GM12878 (cell line): ENCODE data around the gene SNAP47. TPM values are rescaled to one million over a fixed set of nuclear protein-coding genes. Genes with fewer than 3 reads are reported as not detected.

Experiments
- BRCA1 ChIP-seq: IDR thresholded peaks from 2 replicates; pipeline ENCODE4 v1.6.1; 2011; ENCODE audit warnings: low read depth, low read length, improper control_type of control experiment
- CBFB ChIP-seq: IDR thresholded peaks from 2 replicates; pipeline ENCODE4 v1.6.1; 2016; ENCODE audit warnings: antibody characterized with exemption, low read depth
- CBX3 ChIP-seq: fragments of 200-600 bp; sonication (generic); IDR thresholded peaks from 2 replicates; pipeline ENCODE4 v1.6.1; 2016; ENCODE audit warnings: low read depth, borderline replicate concordance
- DPF2 ChIP-seq: fragments of 450-650 bp; IDR thresholded peaks from 2 replicates; pipeline ENCODE4 v1.6.1; 2017; ENCODE audit warnings: mild to moderate bottlenecking
- GATAD2B ChIP-seq: fragments of 450-650 bp; conservative IDR thresholded peaks from 2 replicates; pipeline ENCODE4 v1.6.1; 2017; ENCODE audit warnings: low read depth, mild to moderate bottlenecking, moderate library complexity
- MTA3 ChIP-seq: IDR thresholded peaks from 2 replicates; pipeline ENCODE4 v1.6.1; 2012; ENCODE audit warnings: low read length, inconsistent platforms, borderline replicate concordance
- MYB ChIP-seq: fragments of 150-350 bp; IDR thresholded peaks from 2 replicates; pipeline ENCODE4 v1.6.1; 2014; ENCODE audit warnings: mild to moderate bottlenecking, low read depth, low read length, borderline replicate concordance
- NBN ChIP-seq: fragments of 450-650 bp; IDR thresholded peaks from 2 replicates; pipeline ENCODE4 v1.6.1; 2016
- NFIC ChIP-seq: IDR thresholded peaks from 2 replicates; pipeline ENCODE4 v1.6.1; 2012; ENCODE audit warnings: low read depth, mild to moderate bottlenecking, inconsistent platforms, low read length, moderate library complexity
- NR2C1 ChIP-seq: fragments of 450-650 bp; IDR thresholded peaks from 2 replicates; pipeline ENCODE4 v1.6.1; 2017; ENCODE audit warnings: antibody characterized with exemption, mild to moderate bottlenecking, moderate library complexity
- NR2C2 ChIP-seq: IDR thresholded peaks from 2 replicates; pipeline ENCODE4 v1.6.1; 2011; ENCODE audit warnings: borderline replicate concordance, low read depth; ENCODE audit not compliant: control insufficient read depth, insufficient read length
- POLR2A ChIP-seq: IDR thresholded peaks from 2 replicates; pipeline ENCODE4 v1.6.1; 2011; ENCODE audit warnings: low read depth, mild to moderate bottlenecking, low read length
- RB1 ChIP-seq: fragments of 450-650 bp; formaldehyde crosslinking; IDR thresholded peaks from 2 replicates; pipeline ENCODE4 v1.6.1; 2017; ENCODE audit warnings: mild to moderate bottlenecking, borderline replicate concordance
- SIX5 ChIP-seq: IDR thresholded peaks from 2 replicates; pipeline ENCODE4 v1.6.1; 2011; ENCODE audit warnings: mild to moderate bottlenecking, low read depth, low read length, moderate library complexity; ENCODE audit not compliant: severe bottlenecking
- SMC3 ChIP-seq: IDR thresholded peaks from 2 replicates; pipeline ENCODE4 v1.6.1; 2011; ENCODE audit warnings: low read length, improper control_type of control experiment, borderline replicate concordance
- YY1 ChIP-seq: IDR thresholded peaks from 2 replicates; pipeline ENCODE4 v1.6.1; 2011; ENCODE audit warnings: low read depth, mild to moderate bottlenecking, low read length
- ZNF207 ChIP-seq: fragments of 450-650 bp; IDR thresholded peaks from 2 replicates; pipeline ENCODE4 v1.6.1; 2014; ENCODE audit warnings: antibody characterized with exemption, mild to moderate bottlenecking, borderline replicate concordance
- ZNF217 ChIP-seq: fragments of 450-650 bp; IDR thresholded peaks from 2 replicates; pipeline ENCODE4 v1.6.1; 2017; ENCODE audit warnings: antibody characterized with exemption, mild to moderate bottlenecking
- polyA plus RNA-seq, 11 experiments: library from polyadenylated mRNA; depleted of rRNA in 4 of 11; unstranded in 6 of 11; stranded (reverse) in 5 of 11; fragments of >200 nt; fragmentation: Nextera tagmentation in 4 of 11; fragmentation: Illumina TruSeq in 1 of 11; extraction: Ambion mirVana in 4 of 11; extraction: Trizol in 1 of 11; gene quantifications; 1 replicate in 1 of 11; 2 replicates in 10 of 11; pipeline versions ENCODE4 v1.2.1 to v1.2.3, GENCODE V29; 2011 to 2016; ENCODE audit warnings: inconsistent platforms in 2 of 11, missing spikeins in 2 of 11, low read depth in 1 of 11
- total RNA-seq, 4 experiments: library from RNA; depleted of rRNA in 3 of 4; stranded (reverse); fragments of >200 nt in 3 of 4; fragmentation: Illumina TruSeq in 1 of 4; extraction: Trizol in 1 of 4; gene quantifications; 2 replicates each; pipeline versions ENCODE4 v1.2.1 to v1.2.3, GENCODE V29; 2013 to 2021
- TF ChIP-seq, protein P1 (sequence below): fragments of 150-350 bp; IDR thresholded peaks from 2 replicates; pipeline ENCODE4 v1.6.1; 2014; ENCODE audit warnings: mild to moderate bottlenecking, low read depth, low read length
- TF ChIP-seq, protein P2 (sequence below): fragments of 450-650 bp; IDR thresholded peaks from 2 replicates; pipeline ENCODE4 v1.6.1; 2018; ENCODE audit warnings: borderline replicate concordance, mild to moderate bottlenecking; ENCODE audit not compliant: partially characterized antibody
- TF ChIP-seq, protein P3 (sequence below): fragments of 450-650 bp; IDR thresholded peaks from 2 replicates; pipeline ENCODE4 v1.6.1; 2017; ENCODE audit warnings: mild to moderate bottlenecking, moderate library complexity
- TF ChIP-seq, protein P4 (sequence below), 3 experiments: IDR thresholded peaks in 2 of 3; conservative IDR thresholded peaks in 1 of 3; 2 replicates each; pipeline ENCODE4 v1.5.1; 2011; ENCODE audit warnings: low read depth in 3 of 3, low read length in 3 of 3, mild to moderate bottlenecking in 3 of 3, control low read depth in 2 of 3, moderate library complexity in 2 of 3, inconsistent platforms in 1 of 3, mixed read lengths in 1 of 3; ENCODE audit not compliant: control insufficient read depth in 2 of 3, insufficient read depth in 1 of 3; ENCODE audit errors: extremely low read depth in 1 of 3

SNAP47 gene
- total and polyA plus RNA-seq, 10 of the 15 experiments (the other 5 are each of a cell fraction or from before 2014, with no cell fraction given): 1.3 to 39.6 (median 25.2) TPM

DNA sequence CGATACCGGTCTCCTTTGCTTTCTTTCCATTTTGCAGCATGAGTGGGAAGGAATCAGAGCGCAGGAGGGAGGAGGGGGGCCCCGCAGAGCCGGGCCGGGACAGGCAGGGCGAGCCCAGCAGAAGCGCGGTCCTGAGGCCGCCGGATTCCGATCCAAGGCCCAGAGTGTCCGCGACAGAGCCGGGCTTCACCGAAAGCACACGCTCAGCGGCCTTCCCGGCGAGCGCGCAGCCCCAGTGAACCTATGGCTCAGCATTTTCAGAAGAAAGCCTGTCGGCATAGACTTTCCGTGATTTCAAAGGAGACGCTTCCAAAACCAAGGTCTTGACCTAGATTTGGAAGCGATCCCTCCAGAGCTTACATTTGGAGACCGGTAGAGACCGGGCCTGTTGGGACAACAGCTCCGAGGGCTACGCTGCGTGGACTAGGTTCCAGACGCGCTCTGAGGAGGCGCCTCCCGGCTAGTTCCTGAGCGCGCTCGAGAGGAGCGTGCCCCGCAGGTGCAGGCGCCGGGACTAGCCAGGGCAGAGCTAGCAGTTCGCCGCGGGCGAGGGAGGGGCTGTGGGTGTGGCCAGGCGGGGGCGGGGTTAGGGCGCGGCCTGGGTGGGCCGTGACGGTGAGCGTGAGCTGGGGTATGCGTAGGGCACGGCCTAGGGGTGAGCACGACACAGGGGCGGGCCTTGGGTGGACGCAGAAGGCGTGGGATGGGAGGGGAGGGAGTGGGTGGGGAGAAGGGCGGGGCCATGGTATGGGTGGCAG is 52.5 kb downstream of the SNAP47 start (continued):
- TF ChIP-seq, protein P1, sequence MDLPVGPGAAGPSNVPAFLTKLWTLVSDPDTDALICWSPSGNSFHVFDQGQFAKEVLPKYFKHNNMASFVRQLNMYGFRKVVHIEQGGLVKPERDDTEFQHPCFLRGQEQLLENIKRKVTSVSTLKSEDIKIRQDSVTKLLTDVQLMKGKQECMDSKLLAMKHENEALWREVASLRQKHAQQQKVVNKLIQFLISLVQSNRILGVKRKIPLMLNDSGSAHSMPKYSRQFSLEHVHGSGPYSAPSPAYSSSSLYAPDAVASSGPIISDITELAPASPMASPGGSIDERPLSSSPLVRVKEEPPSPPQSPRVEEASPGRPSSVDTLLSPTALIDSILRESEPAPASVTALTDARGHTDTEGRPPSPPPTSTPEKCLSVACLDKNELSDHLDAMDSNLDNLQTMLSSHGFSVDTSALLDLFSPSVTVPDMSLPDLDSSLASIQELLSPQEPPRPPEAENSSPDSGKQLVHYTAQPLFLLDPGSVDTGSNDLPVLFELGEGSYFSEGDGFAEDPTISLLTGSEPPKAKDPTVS: no peak
- TF ChIP-seq GATAD2B (no peak), SIX5 (no peak), ZNF217 (no peak), NBN (0 out of 2 replicates have a peak, but pooled peaks have one; percentile 12), RB1 (no peak), DPF2 (no peak), MYB (no peak), CBFB (no peak), ZNF207 (no peak), NR2C1 (no peak), NFIC (no peak), SMC3 (no peak), YY1 (no peak), BRCA1 (no peak), CBX3 (no peak), NR2C2 (no peak), POLR2A (peak; percentile 68; the same call in 1 of the 2 replicates), MTA3 (no peak)
- TF ChIP-seq, protein P2, sequence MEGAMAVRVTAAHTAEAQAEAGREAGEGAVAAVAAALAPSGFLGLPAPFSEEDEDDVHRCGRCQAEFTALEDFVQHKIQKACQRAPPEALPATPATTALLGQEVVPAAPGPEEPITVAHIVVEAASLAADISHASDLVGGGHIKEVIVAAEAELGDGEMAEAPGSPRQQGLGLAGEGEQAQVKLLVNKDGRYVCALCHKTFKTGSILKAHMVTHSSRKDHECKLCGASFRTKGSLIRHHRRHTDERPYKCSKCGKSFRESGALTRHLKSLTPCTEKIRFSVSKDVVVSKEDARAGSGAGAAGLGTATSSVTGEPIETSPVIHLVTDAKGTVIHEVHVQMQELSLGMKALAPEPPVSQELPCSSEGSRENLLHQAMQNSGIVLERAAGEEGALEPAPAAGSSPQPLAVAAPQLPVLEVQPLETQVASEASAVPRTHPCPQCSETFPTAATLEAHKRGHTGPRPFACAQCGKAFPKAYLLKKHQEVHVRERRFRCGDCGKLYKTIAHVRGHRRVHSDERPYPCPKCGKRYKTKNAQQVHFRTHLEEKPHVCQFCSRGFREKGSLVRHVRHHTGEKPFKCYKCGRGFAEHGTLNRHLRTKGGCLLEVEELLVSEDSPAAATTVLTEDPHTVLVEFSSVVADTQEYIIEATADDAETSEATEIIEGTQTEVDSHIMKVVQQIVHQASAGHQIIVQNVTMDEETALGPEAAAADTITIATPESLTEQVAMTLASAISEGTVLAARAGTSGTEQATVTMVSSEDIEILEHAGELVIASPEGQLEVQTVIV: no peak
- TF ChIP-seq, protein P3, sequence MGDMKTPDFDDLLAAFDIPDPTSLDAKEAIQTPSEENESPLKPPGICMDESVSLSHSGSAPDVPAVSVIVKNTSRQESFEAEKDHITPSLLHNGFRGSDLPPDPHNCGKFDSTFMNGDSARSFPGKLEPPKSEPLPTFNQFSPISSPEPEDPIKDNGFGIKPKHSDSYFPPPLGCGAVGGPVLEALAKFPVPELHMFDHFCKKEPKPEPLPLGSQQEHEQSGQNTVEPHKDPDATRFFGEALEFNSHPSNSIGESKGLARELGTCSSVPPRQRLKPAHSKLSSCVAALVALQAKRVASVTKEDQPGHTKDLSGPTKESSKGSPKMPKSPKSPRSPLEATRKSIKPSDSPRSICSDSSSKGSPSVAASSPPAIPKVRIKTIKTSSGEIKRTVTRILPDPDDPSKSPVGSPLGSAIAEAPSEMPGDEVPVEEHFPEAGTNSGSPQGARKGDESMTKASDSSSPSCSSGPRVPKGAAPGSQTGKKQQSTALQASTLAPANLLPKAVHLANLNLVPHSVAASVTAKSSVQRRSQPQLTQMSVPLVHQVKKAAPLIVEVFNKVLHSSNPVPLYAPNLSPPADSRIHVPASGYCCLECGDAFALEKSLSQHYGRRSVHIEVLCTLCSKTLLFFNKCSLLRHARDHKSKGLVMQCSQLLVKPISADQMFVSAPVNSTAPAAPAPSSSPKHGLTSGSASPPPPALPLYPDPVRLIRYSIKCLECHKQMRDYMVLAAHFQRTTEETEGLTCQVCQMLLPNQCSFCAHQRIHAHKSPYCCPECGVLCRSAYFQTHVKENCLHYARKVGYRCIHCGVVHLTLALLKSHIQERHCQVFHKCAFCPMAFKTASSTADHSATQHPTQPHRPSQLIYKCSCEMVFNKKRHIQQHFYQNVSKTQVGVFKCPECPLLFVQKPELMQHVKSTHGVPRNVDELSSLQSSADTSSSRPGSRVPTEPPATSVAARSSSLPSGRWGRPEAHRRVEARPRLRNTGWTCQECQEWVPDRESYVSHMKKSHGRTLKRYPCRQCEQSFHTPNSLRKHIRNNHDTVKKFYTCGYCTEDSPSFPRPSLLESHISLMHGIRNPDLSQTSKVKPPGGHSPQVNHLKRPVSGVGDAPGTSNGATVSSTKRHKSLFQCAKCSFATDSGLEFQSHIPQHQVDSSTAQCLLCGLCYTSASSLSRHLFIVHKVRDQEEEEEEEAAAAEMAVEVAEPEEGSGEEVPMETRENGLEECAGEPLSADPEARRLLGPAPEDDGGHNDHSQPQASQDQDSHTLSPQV: no peak
- TF ChIP-seq, protein P4, sequence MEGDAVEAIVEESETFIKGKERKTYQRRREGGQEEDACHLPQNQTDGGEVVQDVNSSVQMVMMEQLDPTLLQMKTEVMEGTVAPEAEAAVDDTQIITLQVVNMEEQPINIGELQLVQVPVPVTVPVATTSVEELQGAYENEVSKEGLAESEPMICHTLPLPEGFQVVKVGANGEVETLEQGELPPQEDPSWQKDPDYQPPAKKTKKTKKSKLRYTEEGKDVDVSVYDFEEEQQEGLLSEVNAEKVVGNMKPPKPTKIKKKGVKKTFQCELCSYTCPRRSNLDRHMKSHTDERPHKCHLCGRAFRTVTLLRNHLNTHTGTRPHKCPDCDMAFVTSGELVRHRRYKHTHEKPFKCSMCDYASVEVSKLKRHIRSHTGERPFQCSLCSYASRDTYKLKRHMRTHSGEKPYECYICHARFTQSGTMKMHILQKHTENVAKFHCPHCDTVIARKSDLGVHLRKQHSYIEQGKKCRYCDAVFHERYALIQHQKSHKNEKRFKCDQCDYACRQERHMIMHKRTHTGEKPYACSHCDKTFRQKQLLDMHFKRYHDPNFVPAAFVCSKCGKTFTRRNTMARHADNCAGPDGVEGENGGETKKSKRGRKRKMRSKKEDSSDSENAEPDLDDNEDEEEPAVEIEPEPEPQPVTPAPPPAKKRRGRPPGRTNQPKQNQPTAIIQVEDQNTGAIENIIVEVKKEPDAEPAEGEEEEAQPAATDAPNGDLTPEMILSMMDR (IDR thresholded peaks at IDR 0.05 in 2 of 3, conservative IDR thresholded peaks at IDR 0.05 in 1 of 3; ENCODE audit: control insufficient read depth in 2 of 3, extremely low read depth in 1 of 3, insufficient read depth in 1 of 3, low read depth in 3 of 3, low read length in 3 of 3): no peak
